A549 (cell line): ENCODE measurements around the gene UBE2E2. TPM values are rescaled to one million over a fixed set of nuclear protein-coding genes. Genes with fewer than 3 reads are reported as not detected.

ENCODE experiments used
- ATAC-seq, 2 experiments: fragments of 200-7000 bp in 1 of 2; fragments of >200 bp in 1 of 2; cut with Nextera tagmentation in 1 of 2; cut with Tn5 transposase in 1 of 2; 3 replicates each; pipeline versions ENCODE4 v1.8.0 to v1.9.1; 2018 to 2020; ENCODE audit warnings: mild to moderate bottlenecking in 1 of 2, moderate library complexity in 1 of 2
- CTCF ChIA-PET: fragments of 300-600 bp; sonication (Branson Sonifier 250); formaldehyde crosslinking; extraction: SDS; loops from one replicate; lab custom pipeline; 2021; ENCODE audit warnings: antibody characterized with exemption, inconsistent platforms; lab: Yijun Ruan, JAX
- POLR2A ChIA-PET: fragments of 350-600 bp; formaldehyde crosslinking; extraction: SDS; loops from one replicate; lab custom pipeline; 2021; ENCODE audit warnings: antibody characterized with exemption, inconsistent platforms; lab: Yijun Ruan, JAX
- DNase-seq, 2 experiments: peaks; one replicate each; pipeline versions ENCODE4 v3.0.0 to v3.0.0-alpha.2; 2011 to 2016; ENCODE audit warnings: low read depth in 1 of 2, low spot score in 1 of 2
- FAIRE-seq: peaks from 2 replicates; lab custom pipeline; 2011; peaks lifted over from hg19 to GRCh38; lab: Jason Lieb, UNC
- H3K27ac ChIP-seq, 2 experiments: fragments of >200 bp; sonication (Bioruptor Twin); formaldehyde crosslinking; 3 replicates each; pipeline ENCODE4 v1.5.1; 2016 to 2017
- H3K4me1 ChIP-seq: fragments of >200 bp; sonication (Bioruptor Twin); formaldehyde crosslinking; 3 replicates; pipeline ENCODE4 v1.6.1; 2016
- H3K4me2 ChIP-seq: fragments of >200 bp; sonication (Bioruptor Twin); formaldehyde crosslinking; 3 replicates; pipeline ENCODE4 v1.6.1; 2016
- H3K4me3 ChIP-seq: fragments of >200 bp; sonication (Bioruptor Twin); formaldehyde crosslinking; 3 replicates; pipeline ENCODE4 v1.5.1; 2016
- H3K9me3 ChIP-seq: fragments of >200 bp; sonication (Bioruptor Twin); formaldehyde crosslinking; 3 replicates; pipeline ENCODE4 v1.6.1; 2016
- BCL3 ChIP-seq: fragments of >200 bp; sonication (Bioruptor Twin); formaldehyde crosslinking; IDR thresholded peaks from 3 replicates; pipeline ENCODE4 v1.6.1; 2016
- CBX2 ChIP-seq: fragments of 200-600 bp; sonication (generic); IDR thresholded peaks from 2 replicates; pipeline ENCODE4 v1.6.1; 2016; ENCODE audit warnings: low read depth, mild to moderate bottlenecking, borderline replicate concordance
- CBX8 ChIP-seq: fragments of 200-600 bp; sonication (generic); IDR thresholded peaks from 2 replicates; pipeline ENCODE4 v1.6.1; 2016
- CEBPB ChIP-seq, 2 experiments: fragments of >200 bp in 1 of 2; sonication (Bioruptor Twin) in 1 of 2; formaldehyde crosslinking in 1 of 2; IDR thresholded peaks; 2 replicates each; pipeline ENCODE4 v1.6.1; 2012 to 2016
- CHD2 ChIP-seq: fragments of 150-350 bp; IDR thresholded peaks from 2 replicates; pipeline ENCODE4 v1.6.1; 2014; ENCODE audit warnings: low read length; ENCODE audit not compliant: partially characterized antibody
- CHD4 ChIP-seq: fragments of 200-600 bp; sonication (generic); IDR thresholded peaks from 2 replicates; pipeline ENCODE4 v1.6.1; 2016; ENCODE audit warnings: antibody characterized with exemption, mild to moderate bottlenecking, borderline replicate concordance
- EHF ChIP-seq: fragments of 250-450 bp; sonication (Bioruptor Pico); IDR thresholded peaks from 2 replicates; pipeline ENCODE4 v1.5.0; 2020; ENCODE audit warnings: mild to moderate bottlenecking
- ESRRA ChIP-seq: fragments of 150-350 bp; IDR thresholded peaks from 2 replicates; pipeline ENCODE4 v1.6.1; 2014; ENCODE audit warnings: mild to moderate bottlenecking, low read length, borderline replicate concordance
- FOSB ChIP-seq: fragments of 250-450 bp; sonication (Bioruptor Pico); IDR thresholded peaks from 2 replicates; pipeline ENCODE4 v1.5.0; 2020; ENCODE audit warnings: mild to moderate bottlenecking, moderate library complexity
- FOXS1 ChIP-seq: fragments of 250-450 bp; sonication (Bioruptor Pico); IDR thresholded peaks from 2 replicates; pipeline ENCODE4 v1.5.0; 2020; ENCODE audit warnings: mild to moderate bottlenecking, moderate library complexity
- HDAC2 ChIP-seq: fragments of 200-600 bp; sonication (generic); IDR thresholded peaks from 2 replicates; pipeline ENCODE4 v1.6.1; 2016
- HOXA7 ChIP-seq: fragments of 250-450 bp; sonication (Bioruptor Pico); IDR thresholded peaks from 2 replicates; pipeline ENCODE4 v1.5.0; 2020; ENCODE audit warnings: mild to moderate bottlenecking, moderate library complexity
- HOXB13 ChIP-seq: fragments of 250-450 bp; sonication (Bioruptor Pico); IDR thresholded peaks from 2 replicates; pipeline ENCODE4 v1.5.0; 2020; ENCODE audit warnings: low read depth, mild to moderate bottlenecking, moderate library complexity
- JUN ChIP-seq, 2 experiments: fragments of >200 bp; sonication (Bioruptor Twin); formaldehyde crosslinking; IDR thresholded peaks; 2 replicates in 1 of 2; 3 replicates in 1 of 2; pipeline ENCODE4 v1.6.1; 2016 to 2017
- KDM1A ChIP-seq: fragments of 200-600 bp; sonication (generic); IDR thresholded peaks from 2 replicates; pipeline ENCODE4 v1.6.1; 2016; ENCODE audit warnings: low read depth, mild to moderate bottlenecking
- NR3C1 ChIP-seq: fragments of >200 bp; sonication (Bioruptor Twin); formaldehyde crosslinking; IDR thresholded peaks from 3 replicates; pipeline ENCODE4 v1.6.1; 2017
- PBX3 ChIP-seq: IDR thresholded peaks from 2 replicates; pipeline ENCODE4 v1.6.1; 2012
- POLR2AphosphoS2 ChIP-seq: conservative IDR thresholded peaks from 2 replicates; pipeline ENCODE4 v1.6.1; 2012; ENCODE audit warnings: low read length, improper control_type of control experiment, inconsistent platforms
- RAD21 ChIP-seq, 2 experiments: fragments of >200 bp in 1 of 2; sonication (Bioruptor Twin) in 1 of 2; formaldehyde crosslinking in 1 of 2; IDR thresholded peaks in 1 of 2; conservative IDR thresholded peaks in 1 of 2; 2 replicates in 1 of 2; 3 replicates in 1 of 2; pipeline ENCODE4 v1.6.1; 2012 to 2018; ENCODE audit warnings: inconsistent platforms in 1 of 2
- RFX5 ChIP-seq: fragments of 450-650 bp; IDR thresholded peaks from 2 replicates; pipeline ENCODE4 v1.7.1; 2014; ENCODE audit warnings: antibody characterized with exemption, mild to moderate bottlenecking, moderate library complexity
- SREBF2 ChIP-seq: fragments of 450-650 bp; IDR thresholded peaks from 2 replicates; pipeline ENCODE4 v1.6.1; 2014; ENCODE audit warnings: mild to moderate bottlenecking, moderate library complexity
- USF2 ChIP-seq: fragments of 450-650 bp; IDR thresholded peaks from 2 replicates; pipeline ENCODE4 v1.6.1; 2014; ENCODE audit warnings: antibody characterized with exemption
- ZC3H11A ChIP-seq: fragments of 450-650 bp; IDR thresholded peaks from 2 replicates; pipeline ENCODE4 v1.6.1; 2014; ENCODE audit warnings: antibody characterized with exemption, mild to moderate bottlenecking
- ZFP36 ChIP-seq: fragments of 450-650 bp; IDR thresholded peaks from 2 replicates; pipeline ENCODE4 v1.6.1; 2014; ENCODE audit warnings: borderline replicate concordance; ENCODE audit not compliant: partially characterized antibody
- WGBS: methylation state at CpG from one replicate; pipeline ENCODE4 v1.1.6; 2017; ENCODE audit errors: missing lambda C conversion rate; 5-methylcytosine and 5-hydroxymethylcytosine counted together
- polyA plus RNA-seq, 4 experiments: library from polyadenylated mRNA; depleted of rRNA in 3 of 4; stranded (reverse); fragments of >200 nt; fragmentation: RNase III in 1 of 4; extraction: RNeasy Plus Mini Kit Qiagen cat#74134 plus additional on column Dnase treatment in 1 of 4; gene quantifications; 2 replicates in 3 of 4; 3 replicates in 1 of 4; pipeline ENCODE4 v1.2.3, GENCODE V29; 2011 to 2017
- TF ChIP-seq, protein P1 (sequence below): fragments of 200-600 bp; sonication (generic); IDR thresholded peaks from 2 replicates; pipeline ENCODE4 v1.6.1; 2016; ENCODE audit warnings: antibody characterized with exemption, mild to moderate bottlenecking, moderate library complexity

Gene UBE2E2
- polyA plus RNA-seq, 2 of the 4 experiments (the other 2 are of a cell fraction) = 28.3 to 56.1 TPM

GRCh38 chr3:23235264-23235663 is 32.1 kb downstream of the UBE2E2 start:
- ATAC-seq = no peak
- peaks cover 14% of the 10 kb centered on the region; the same call in 2 of the 3 replicates for H3K4me1 ChIP-seq
- FAIRE-seq = no peak
- 77% methylated on average over 1 of the region's 1 CpG for WGBS
- no peak overlapping the region for H3K4me2 ChIP-seq
- no peak overlapping the region for H3K4me3 ChIP-seq
- TF ChIP-seq NR3C1 = no peak
- TF ChIP-seq ESRRA = no peak
- TF ChIP-seq BCL3 = no peak
- no peak for TF ChIP-seq CEBPB (IDR thresholded peaks at IDR 0.05)
- TF ChIP-seq EHF (CRISPR knock-in tag) = no peak
- no peak for TF ChIP-seq ZC3H11A
- no peak for TF ChIP-seq RFX5
- ChIA-PET CTCF (interaction anchor here (0.7 to 0.9 kb wide), 2 partner anchors 15 to 244 kb away, joined by 3 read pairs; no protein-coding TSS in a partner anchor), POLR2A (no interaction called here)
- DNase-seq = no peak
- no peak overlapping the region for H3K27ac ChIP-seq
- H3K9me3 ChIP-seq = no peaks in the 10 kb centered on the region

- TF ChIP-seq USF2 = no peak
- no peak for DNase-seq
- no peak overlapping the region for H3K4me3 ChIP-seq
- WGBS = 91% methylated on average over 6 of the region's 6 CpGs
- no peaks in the 10 kb centered on the region for H3K9me3 ChIP-seq
- FAIRE-seq = no peak
- H3K27ac ChIP-seq = no peak overlapping the region
- CTCF ChIA-PET = no interaction called here
- H3K4me1 ChIP-seq = peaks cover 20% of the 10 kb centered on the region
- POLR2A ChIA-PET = no interaction called here
- ATAC-seq = no peak
- H3K4me2 ChIP-seq = no peak overlapping the region
Measured at GRCh38 chr3:23236890-23237289, 33.8 kb downstream of the UBE2E2 start.

- no peak overlapping the region for H3K4me2 ChIP-seq
- no peak overlapping the region for H3K27ac ChIP-seq
- POLR2A ChIA-PET = no interaction called here
- no peak for TF ChIP-seq ZC3H11A
- no peak for TF ChIP-seq FOXS1 (CRISPR knock-in tag)
- no peak for TF ChIP-seq POLR2AphosphoS2
- TF ChIP-seq, protein P1, sequence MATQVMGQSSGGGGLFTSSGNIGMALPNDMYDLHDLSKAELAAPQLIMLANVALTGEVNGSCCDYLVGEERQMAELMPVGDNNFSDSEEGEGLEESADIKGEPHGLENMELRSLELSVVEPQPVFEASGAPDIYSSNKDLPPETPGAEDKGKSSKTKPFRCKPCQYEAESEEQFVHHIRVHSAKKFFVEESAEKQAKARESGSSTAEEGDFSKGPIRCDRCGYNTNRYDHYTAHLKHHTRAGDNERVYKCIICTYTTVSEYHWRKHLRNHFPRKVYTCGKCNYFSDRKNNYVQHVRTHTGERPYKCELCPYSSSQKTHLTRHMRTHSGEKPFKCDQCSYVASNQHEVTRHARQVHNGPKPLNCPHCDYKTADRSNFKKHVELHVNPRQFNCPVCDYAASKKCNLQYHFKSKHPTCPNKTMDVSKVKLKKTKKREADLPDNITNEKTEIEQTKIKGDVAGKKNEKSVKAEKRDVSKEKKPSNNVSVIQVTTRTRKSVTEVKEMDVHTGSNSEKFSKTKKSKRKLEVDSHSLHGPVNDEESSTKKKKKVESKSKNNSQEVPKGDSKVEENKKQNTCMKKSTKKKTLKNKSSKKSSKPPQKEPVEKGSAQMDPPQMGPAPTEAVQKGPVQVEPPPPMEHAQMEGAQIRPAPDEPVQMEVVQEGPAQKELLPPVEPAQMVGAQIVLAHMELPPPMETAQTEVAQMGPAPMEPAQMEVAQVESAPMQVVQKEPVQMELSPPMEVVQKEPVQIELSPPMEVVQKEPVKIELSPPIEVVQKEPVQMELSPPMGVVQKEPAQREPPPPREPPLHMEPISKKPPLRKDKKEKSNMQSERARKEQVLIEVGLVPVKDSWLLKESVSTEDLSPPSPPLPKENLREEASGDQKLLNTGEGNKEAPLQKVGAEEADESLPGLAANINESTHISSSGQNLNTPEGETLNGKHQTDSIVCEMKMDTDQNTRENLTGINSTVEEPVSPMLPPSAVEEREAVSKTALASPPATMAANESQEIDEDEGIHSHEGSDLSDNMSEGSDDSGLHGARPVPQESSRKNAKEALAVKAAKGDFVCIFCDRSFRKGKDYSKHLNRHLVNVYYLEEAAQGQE = no peak
- no peak for TF ChIP-seq JUN (IDR thresholded peaks at IDR 0.05)
- no peak for TF ChIP-seq RAD21 (conservative IDR thresholded peaks at IDR 0.05 in 1 of 2, IDR thresholded peaks at IDR 0.05 in 1 of 2)
- TF ChIP-seq CBX2 = no peak
- TF ChIP-seq KDM1A = no peak
- TF ChIP-seq, all 56 proteins: peak for 0
- DNase-seq (no peak), FAIRE-seq (no peak), ATAC-seq (no peak)
- CTCF ChIA-PET = no interaction called here
- no peak overlapping the region for H3K4me3 ChIP-seq
- H3K4me1 ChIP-seq = peaks cover 27% of the 10 kb centered on the region
- H3K9me3 ChIP-seq = no peaks in the 10 kb centered on the region
- 100% methylated on average over 2 of the region's 2 CpGs for WGBS
Measured at GRCh38 chr3:23238156-23238555, 35.0 kb downstream of the UBE2E2 start.

DNA sequence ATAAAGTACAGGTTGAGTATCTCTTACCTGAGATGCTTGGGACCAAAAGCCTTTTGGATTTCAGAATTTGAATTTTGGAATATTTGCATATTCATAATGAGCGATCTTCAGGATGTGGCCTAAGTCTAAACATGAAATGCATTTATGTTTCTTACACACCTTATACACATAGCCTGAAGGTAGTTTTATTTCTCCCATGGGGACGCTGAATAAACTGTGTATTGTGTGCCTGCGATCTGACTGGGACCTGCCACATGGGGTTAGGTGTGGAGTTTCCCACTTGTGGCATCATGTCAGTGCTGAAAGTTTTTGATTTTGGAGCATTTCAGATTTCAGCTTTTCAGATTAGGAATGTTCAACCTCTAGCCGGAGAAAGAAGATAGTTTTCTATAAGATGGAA is 35.5 kb downstream of the UBE2E2 start:
- no peak overlapping the region for H3K4me2 ChIP-seq
- H3K4me1 ChIP-seq = peaks cover 27% of the 10 kb centered on the region
- H3K27ac ChIP-seq = no peak overlapping the region
- DNase-seq (no peak), FAIRE-seq (no peak), ATAC-seq (no peak)
- H3K9me3 ChIP-seq = no peaks in the 10 kb centered on the region
- H3K4me3 ChIP-seq = no peak overlapping the region
- 88% methylated on average over 4 of the region's 4 CpGs for WGBS
- ChIA-PET POLR2A (no interaction called here), CTCF (no interaction called here)
- TF ChIP-seq ZC3H11A (no peak), HOXA7 (CRISPR knock-in tag) (no peak), HDAC2 (no peak), ESRRA (no peak), PBX3 (no peak), FOSB (no peak), NR3C1 (no peak), SREBF2 (no peak), ZFP36 (no peak), HOXB13 (CRISPR knock-in tag) (no peak), CEBPB (IDR thresholded peaks at IDR 0.05) (no peak), USF2 (no peak), CHD2 (no peak), CHD4 (no peak), CBX8 (no peak)
